Activated CD8-positive, alpha-beta memory T cell treated with anti-CD3 and anti-CD28 coated beads, Interleukin-2, amount 50 U/mL, for 48 hours (primary cell): Measurements from ENCODE around the gene BSPRY.
A peak's percentile ranks its signal among the peaks of the same experiment; 100 is the strongest.

Experiments
- DNase-seq: peaks from one replicate; pipeline ENCODE4 v3.0.0-alpha.2; 2020

The BSPRY gene

GRCh38 chr9:113349445-113350094 is at the start of gene BSPRY:
TSS of gene BSPRY (plus strand) at chr9:113349541. CDS start at chr9:113349580, 39 bp downstream.
- DNase-seq = peak; percentile 68

GRCh38 chr9:113299800-113300292 is 49.5 kb upstream of the BSPRY start:
- DNase-seq = no peak

DNA sequence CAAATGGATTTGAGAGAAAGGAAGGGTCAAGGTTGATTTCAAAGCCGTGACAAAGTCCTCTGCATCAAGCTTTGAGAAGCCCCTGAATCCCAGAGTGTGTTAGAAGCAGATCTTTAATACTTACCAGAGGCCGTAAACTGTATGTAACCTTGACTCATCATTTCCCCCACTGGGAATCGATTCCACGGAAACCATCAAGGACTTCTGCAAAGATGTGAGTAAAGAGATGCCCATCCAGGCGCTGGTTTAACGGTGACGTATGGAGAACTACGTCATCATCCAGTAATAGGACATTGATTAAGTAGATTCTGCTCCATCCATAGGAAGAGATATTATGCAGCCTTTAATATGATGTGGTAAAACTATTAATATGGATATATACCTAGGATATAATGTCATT is 47.8 kb upstream of the BSPRY start:
- no peak for DNase-seq

GRCh38 chr9:113302792-113303418 is 46.4 kb upstream of the BSPRY start, which contains the start of gene RNF183:
TSS of gene RNF183 (minus strand) at chr9:113303376. CDS start at chr9:113298184, 5,192 bp downstream.
- DNase-seq = no peak

DNA sequence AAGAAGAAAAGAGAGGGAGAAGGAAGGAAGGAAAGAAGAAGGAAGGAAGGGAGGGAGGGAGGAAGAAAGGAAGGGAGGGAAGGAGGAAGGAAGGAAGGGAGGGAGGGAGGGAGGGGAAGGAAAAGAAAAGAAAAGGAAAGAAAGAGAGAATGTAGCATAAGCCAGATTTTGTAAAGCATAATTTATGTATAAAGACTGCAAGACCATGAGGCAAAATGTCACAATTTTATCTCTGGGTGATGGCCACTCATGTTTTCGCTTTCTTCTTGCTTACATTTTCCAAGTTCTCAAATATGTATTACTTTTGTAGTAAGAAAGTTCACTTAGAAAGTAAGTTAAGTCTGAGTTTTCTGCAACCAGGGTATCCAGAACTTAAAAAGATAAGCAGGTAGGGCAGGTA is 42.8 kb upstream of the BSPRY start:
- no peak for DNase-seq

DNA sequence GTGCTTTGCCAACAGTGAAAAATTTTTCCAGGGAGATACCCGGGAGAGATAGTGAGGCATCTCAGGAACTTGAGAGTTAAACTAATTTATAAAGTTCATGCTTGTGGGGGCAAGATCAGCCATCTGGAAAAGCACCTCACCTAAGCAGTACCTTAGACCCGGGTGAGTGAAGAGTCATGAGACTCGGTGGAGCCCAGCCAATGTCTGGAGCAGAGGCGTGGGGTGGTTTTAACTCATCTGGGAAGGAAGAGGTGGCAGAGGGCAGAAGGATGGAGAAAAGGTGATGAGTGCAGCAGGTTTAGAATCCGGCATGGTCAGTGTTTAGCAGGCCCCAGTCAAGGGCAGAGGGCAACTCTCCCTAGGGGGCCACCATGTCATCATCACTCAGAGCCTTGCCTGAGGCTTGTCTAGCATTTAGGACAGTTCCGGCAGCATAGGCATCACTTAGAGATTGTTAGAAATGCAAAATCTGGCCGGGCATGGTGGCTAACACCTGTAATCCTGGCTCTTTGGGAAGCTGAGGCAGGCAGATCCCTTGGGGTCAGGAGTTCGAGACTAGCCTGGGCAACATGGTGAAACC is 41.9 kb upstream of the BSPRY start:
- no peak for DNase-seq

DNA sequence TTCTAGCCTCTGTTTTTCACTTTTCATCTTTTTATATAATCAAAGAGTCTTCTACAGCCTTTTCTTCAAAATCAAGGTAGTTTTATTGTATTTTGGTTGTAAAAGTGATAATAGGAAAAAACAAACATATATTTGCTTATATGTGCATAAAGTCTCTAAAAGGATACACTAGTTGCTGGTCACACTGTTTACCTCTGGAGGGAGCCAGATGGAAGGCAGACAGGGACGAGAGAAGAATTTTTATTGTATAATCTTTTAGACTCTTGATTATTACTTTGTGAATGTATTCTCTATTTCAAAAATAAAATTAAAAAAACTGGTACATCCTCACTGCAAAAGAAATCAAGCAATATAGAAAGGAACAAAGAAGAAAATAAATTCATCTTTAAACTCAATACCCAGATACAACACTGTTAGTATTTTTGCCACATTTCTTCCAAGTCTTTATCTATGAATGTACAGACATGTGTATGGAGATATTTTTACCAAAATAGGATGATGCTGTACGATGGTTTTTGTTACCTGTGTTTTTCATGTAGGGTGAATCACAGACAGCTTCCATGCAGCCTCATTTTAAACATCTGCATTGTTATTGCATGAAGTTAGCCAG is 40.0 kb upstream of the BSPRY start:
- no peak for DNase-seq

- DNase-seq = no peak
Measured at GRCh38 chr9:113310538-113310937, 38.8 kb upstream of the BSPRY start.

DNA sequence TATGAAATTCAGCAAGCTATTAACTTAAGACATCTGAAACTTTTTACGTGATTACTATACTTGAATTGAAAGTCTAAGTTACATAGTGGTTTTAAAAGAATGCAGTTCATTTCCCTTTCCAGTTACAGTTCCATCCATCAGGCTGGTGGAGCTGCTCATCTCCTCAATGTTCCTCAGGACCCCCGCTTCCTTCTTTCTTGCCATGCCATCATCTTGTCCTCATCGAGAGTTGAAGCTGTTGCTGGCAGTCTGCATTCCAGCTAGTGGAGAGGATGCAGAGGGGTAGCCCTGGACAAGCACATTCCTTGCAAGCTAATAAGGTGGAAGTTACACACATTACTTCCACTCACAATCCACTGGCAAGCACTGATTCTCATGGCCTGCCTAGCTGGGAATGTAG is 37.4 kb upstream of the BSPRY start:
- no peak for DNase-seq

GRCh38 chr9:113313261-113313660 is 36.1 kb upstream of the BSPRY start:
- no peak for DNase-seq

GRCh38 chr9:113315231-113315630 is 34.1 kb upstream of the BSPRY start:
- no peak for DNase-seq

- DNase-seq = no peak
Measured at GRCh38 chr9:113316030-113316429, 33.3 kb upstream of the BSPRY start.

DNA sequence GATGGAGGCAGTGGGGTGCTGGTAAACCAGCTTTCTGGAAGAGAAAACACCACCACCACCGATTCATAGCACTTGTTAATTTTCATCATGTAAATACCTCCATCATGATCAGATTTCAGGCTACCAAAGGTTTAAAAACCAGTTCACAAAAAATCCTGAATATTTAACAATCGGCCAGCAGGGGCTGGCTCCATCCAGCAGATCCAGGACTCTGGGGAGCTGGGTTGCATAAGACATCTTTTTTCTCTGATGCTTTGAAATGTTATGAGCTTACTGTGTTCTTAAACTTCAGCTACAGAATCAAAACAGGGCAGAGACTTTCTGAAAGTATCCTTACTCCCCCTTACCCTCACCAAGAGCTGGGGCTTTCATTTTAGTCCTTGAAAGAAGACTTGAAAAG is 31.6 kb upstream of the BSPRY start:
- no peak for DNase-seq

- no peak for DNase-seq
Measured at GRCh38 chr9:113319054-113319453, 30.3 kb upstream of the BSPRY start.

DNA sequence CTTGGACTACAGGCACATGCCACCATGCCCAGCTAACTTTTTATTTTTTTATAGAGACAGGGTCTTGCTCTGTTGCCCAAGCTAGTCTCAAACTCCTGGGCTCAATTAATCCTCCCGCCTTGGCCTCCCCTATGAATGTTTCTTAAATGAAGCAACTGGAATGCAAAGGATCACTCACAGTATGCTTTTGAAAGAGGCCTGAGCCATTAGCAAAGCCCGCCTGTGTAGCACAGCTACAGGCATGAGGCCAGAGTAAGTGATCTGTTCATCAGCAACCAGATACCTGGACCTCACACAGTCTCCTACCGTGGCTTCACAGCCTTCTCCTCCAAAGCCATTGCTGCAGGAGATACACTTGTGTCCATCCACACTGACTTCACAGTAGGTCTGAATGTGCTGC is 29.3 kb upstream of the BSPRY start:
- DNase-seq = no peak

DNA sequence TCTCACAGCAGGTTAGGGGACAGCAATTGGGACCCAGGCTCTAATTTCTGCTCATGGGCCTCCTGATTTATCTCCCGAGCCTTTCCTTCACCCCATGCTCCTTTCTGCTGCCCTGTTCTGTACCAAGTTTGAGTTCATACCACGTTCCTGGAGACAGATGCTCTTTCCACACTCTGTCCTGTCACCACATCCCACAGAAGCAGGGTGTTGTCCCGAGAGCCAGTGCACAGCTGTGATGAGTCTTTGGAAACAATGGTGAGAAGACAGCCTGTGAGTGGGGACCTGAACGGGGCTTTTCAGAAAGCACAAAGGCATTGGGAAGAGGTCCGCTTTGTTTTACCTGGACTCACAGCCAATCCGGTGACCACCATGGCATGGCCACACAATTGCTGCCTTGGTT is 26.7 kb upstream of the BSPRY start:
- no peak for DNase-seq

DNA sequence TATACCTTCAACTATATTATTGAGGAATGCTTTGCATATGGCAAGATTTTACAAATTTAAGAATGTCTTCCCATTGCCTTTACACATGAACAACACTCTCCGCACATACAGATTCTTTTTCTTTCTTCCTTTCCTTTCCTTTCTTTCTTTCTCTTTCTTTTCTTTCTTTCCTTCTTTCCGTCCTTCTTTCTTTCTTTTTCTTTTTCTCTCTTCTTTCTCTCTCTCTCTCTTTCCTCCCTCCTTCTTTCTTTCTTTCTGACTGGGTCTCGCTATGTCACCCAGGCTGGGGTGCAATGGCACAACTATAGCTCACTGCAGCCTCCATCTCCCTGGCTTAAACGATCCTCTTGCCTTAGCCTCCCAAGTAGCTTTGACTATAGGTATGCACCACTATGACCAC is 23.1 kb upstream of the BSPRY start:
- no peak for DNase-seq

- no peak for DNase-seq
Measured at GRCh38 chr9:113328045-113328782, 21.1 kb upstream of the BSPRY start.

DNA sequence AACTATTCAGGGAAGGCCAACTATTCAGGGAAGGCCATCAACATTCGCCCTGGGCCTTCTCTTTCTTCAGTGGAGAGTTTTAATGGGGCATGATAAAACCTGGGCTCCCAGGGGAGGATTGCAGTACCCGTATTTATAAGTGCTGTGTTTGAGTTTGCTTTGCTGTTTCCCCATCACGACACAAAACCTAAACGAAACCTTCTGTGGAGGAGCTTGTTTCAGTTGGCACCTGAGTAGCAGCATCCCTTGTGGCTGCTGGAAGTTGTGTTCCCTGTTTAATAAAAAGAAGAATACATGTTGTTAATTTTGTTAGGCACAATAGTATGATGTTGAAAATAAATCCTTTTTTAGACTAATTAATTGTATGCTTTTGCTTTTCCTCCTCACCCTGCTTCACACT is 17.6 kb upstream of the BSPRY start:
- DNase-seq = no peak

GRCh38 chr9:113337714-113338113 is 11.6 kb upstream of the BSPRY start:
- no peak for DNase-seq

GRCh38 chr9:113340011-113340699 is 9.2 kb upstream of the BSPRY start, which contains the start of gene WDR31:
TSS of gene WDR31 (minus strand) at chr9:113340275. CDS start at chr9:113332022, 8,253 bp downstream.
- peak; percentile 91 for DNase-seq

GRCh38 chr9:113341712-113342410 is 7.5 kb upstream of the BSPRY start:
- DNase-seq = no peak
